Activated CD8-positive, alpha-beta memory T cell treated with anti-CD3 and anti-CD28 coated beads, Interleukin-2, amount 50 U/mL, for 4 hours (primary cell): Measurements from ENCODE around the gene THSD7A.

Experiments used
- DNase-seq: peaks from one replicate; pipeline ENCODE4 v3.0.0-alpha.2; 2020

Gene THSD7A

GRCh38 chr7:11698384-11698871 lies 133.6 kb downstream of the THSD7A start:
- DNase-seq: no peak

GRCh38 chr7:11690395-11690794 lies 141.6 kb downstream of the THSD7A start:
- DNase-seq: no peak

DNA sequence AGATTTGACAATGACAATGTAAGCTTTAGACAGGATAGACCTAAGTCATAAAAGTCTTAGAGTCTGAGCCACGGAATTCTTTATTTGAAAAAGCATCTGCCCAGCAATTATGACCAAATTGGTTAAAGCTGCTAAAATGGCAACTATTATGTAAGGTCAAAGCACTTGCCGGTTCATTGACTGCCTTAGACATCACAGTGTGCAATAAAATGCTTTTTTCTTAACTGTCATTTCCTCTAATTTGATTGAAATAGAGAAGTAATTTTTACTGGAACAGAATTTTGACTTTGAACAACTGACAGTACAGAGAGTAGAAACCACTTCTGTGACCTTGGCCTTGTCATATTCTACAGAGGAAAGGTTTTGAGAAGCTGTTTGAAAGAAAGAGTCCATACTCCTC lies 142.9 kb downstream of the THSD7A start:
- no peak for DNase-seq

- DNase-seq: no peak
These were observed 150.5 kb downstream of the THSD7A start for GRCh38 chr7:11681461-11681860.

- no peak for DNase-seq
These were observed 156.8 kb downstream of the THSD7A start for GRCh38 chr7:11675163-11675562.

- DNase-seq: no peak
These were observed 163.3 kb downstream of the THSD7A start for GRCh38 chr7:11668727-11669126.

GRCh38 chr7:11667810-11668185 lies 164.2 kb downstream of the THSD7A start:
- no peak for DNase-seq

DNA sequence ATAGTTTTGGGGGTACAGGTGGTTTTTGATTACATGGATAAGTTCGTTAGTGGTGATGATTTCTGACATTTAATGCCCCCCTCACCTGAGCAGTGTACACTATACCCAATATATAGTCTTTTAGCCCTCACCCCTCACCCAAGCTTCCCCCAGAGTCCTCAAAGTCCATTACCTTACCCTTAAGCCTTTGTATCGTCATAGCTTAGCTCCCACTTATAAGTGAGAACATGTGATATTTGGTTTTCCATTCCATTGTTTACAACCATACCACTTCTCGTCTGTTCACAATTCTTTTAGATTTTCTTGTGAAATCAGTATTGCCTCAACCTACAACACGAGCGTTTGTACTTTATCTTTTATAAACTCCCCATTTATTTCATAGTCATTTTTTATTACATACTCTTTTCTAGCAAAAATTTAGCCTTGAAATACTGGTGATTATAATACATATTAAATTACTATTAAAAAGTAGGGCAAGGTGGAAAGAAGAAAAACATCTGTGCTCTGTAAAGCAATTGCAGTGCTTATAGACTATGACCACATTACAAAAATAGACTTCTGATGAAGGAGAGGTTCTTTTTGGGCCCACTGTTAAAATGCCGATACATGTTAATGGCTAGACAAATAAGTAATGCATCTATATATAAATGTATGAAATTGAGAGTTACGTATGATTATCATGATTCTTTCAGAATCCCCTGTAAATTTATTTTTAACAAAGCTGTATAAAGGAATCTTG lies 164.8 kb downstream of the THSD7A start:
- no peak for DNase-seq

DNA sequence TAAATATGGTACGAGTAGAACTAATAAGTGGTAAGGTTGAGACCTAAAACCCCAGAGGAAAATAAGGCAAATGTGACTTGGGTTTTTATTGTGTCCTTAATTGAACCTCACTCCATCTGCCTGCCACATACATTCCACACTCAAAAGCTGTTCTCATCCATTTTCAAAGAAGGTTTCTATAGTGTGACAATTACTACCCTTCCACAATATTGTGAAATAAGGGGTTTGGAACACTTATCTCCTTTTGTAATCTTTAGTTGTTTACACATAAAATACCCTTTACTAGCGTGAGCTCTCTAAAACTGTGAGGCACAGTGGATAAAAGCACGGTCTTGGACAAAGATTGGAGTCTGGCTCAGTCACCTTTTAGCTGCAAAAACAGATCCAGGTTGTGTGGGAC lies 166.6 kb downstream of the THSD7A start:
- no peak for DNase-seq

- no peak for DNase-seq
These were observed 176.4 kb downstream of the THSD7A start for GRCh38 chr7:11655642-11656041.

DNA sequence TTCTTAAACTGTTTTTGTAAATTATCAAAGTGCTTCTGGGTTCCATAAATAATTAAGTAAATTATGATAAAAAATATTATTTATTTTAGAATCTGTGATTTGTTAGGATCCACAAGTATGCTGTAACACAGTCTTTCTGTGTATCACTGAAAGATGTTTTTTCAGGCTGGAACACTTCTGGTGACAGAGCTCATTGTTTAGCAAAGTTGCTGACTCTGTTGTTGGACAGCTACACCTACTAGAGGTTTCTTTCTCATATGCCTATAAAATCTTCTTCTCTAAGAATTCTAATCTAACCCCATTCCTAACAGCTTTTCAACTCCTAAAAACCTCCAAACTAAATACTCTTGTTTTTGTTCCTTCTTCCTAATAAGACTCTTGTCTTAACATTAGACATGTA lies 176.8 kb downstream of the THSD7A start:
- DNase-seq: no peak

GRCh38 chr7:11650500-11650899 lies 181.5 kb downstream of the THSD7A start:
- no peak for DNase-seq

DNA sequence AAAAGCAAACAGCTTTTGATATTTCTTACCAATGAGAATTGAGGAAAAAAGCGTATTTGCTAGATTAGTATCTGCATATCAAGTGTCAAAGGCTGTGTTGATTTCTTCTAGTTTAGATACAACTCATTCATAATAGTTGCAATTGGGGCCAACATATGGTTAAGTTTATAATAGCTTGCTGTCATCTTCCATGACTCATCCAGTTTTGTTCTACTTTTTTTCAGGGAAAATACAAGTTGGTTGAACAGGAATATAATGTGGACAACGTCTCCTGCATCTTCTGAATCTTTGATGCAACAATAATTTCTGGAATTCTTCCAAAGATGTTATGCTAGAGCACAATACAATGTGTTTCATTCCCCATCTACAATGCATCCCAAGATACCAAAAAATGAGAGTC lies 182.0 kb downstream of the THSD7A start:
- no peak for DNase-seq

DNA sequence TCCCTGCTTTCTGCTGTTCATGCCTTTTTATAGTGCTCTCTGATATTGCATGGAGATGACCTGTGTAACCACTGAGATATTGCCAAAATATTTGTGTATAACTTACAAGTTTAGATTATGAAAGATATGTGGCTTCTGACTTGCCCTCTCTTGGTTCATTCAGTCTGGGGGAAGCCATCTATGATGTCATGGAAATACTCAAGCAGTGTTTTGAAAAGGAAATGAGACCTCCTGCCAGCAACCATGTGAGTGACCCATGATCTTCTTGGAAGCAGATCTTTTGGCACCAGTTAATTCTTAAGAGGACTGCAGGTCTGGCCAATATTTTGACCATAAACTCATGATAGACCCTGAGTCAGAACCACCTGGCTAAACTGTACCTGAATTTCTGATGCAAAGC lies 183.0 kb downstream of the THSD7A start:
- DNase-seq: no peak

DNA sequence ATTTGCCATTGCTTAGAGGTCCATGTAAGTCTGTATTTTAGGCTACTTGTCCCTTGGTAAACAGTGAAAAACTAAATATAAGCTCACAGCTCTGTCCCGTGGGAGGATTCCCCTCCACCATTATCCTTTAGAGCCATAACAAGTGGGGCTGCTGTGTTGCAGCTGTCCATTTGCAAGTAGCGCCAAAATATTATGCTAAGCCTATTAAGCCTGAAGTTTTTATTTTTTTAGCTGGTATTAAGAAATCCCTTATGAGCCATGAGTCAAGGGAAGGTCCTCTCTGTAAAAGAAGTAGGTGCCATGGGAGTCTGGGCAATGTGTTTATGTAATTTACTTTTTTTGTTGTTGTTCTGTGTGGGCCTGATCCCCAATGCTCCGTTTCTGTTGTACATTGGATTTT lies 183.9 kb downstream of the THSD7A start:
- no peak for DNase-seq

DNA sequence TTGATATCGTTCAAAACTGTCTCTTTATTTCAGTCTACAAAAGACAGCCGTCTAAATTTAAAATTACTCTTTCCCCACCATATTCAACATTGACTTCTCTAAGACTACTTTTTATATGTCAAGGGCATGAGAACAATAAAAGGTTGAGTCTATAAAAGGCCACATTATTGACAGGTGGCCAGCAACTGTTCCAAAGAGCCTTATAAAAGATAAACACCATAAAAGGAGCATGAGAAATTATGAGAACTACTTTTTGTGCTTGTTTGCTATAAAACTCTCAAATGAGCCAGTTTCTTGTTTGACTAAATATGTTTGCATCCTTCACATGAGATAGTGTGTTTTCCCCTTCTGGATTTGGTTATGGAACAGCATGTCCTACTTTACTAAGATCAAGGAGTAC lies 189.2 kb downstream of the THSD7A start:
- DNase-seq: no peak

DNA sequence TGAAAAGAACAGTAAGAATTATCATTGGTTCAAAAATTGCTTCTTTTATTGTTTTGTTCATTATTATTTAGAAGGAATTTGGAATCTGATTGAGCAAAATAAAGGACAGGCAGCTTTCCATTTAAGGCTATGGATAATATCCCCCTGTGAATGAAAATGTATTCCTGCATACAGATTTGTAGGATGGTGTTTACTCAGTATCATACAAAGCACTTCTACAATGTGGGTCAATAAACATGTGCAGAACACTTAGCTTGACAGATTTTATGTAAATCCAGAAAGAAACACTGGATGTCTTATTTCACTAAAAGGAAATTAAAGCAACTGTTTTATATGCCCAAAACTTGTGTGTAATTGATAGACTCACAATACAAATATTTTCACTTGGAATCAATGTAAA lies 189.7 kb downstream of the THSD7A start:
- no peak for DNase-seq

DNA sequence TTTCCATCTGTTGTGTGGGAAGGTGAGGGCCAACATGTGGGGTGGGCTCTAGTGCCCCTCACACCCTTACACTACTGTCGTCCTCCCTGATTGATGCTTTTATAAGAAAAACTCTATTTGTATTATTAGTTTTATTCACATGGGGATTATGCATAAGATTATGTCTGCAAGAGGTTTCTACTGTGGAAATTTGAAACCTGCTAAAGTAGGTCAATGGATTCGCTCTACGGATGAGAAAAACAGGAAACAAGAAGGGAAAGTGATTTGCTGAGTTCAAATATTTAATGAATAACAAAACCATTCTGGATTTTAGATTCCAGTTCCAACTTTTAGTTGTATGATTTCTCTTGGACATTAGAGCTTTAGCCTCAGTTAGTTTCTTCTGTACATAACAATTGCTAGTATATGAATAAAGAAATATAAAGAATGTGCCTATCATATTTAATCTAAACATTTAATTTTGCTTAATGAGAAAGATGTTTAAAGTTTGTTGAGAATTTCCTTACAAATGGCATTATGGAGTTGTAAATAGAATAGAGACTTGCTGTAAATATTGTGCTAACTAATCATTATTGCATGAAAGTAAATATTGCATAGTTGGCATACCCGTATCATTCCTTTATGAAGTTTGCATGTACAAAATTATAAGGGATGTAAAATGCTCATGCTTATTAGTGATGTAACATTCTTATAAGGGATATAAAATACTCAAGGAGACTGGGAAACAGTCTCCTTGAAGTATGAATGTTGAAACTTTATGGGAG lies 193.8 kb downstream of the THSD7A start:
- DNase-seq: no peak

DNA sequence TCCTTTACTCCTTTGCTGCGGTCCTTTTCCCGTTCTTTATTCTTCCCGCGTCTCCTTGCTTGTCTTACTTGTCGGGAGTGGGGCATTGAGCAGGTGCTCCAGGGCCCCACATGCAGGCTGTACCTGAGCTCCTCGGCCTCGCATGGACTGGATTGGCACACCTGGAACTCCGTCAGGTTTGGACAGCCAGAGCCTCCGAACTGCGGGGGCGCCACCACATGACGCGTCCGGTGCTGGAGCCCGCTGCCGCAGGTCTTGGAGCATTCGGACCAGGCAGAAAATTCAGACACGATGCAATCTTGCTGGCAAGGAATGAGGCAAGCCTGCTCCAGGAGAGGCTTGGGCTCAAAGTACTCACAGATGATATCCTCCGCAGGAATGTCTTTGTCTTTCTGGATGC lies 195.7 kb downstream of the THSD7A start:
- no peak for DNase-seq

DNA sequence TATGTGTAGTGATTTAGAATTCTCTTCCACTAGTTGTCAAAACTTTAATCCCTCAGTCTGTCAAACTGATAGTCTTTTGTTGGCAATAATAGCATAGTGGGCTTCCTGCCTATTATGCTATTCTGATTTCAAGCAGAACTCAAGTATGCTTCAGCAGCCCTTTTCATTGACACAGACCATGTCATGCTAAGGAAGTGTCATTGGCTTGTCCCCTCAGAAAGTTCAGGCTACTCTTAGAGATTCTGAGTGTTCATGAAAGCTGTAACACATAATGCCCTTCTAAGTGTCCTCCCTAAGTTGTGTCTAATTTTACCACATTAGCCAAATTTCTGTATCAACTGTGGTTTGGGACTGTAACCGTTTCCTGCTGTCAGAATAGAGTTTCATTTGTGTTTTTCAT lies 198.7 kb downstream of the THSD7A start:
- no peak for DNase-seq

DNA sequence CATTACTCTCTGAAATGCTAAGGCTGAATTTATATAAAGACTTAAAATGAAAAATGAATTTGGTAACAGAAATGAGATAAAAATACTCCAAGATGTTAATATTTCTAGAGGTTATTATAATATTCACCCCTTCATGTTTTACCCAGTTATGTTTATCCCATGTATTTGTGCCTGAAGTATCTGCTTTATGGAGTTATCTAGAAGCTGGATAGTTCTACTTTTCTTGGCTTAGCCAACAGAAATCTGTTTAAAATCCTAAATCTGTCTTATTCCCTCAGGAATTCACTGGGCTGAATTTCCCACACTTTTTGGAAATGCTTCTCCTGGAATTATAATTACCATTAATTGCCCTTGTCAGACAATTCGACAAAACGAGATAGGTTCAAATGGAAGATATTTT lies 201.6 kb downstream of the THSD7A start:
- no peak for DNase-seq

DNA sequence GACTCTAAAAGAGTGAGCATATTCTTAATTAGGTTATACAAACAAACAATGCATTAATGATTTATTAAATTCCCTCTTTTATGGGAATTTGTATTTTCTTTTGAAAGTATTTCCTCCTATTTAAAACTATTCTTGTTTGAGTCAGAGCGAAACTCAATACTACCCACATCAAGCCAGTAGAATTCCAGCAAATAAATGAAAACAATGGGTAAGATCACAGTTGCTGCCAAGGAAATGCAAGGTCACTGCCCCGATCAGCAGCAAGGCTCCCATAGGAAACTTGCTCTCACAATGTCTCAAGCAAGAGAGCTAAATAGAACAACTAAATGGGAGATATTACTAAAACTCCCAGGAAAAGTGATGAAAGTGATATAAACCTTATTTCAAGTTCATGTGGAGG lies 206.3 kb downstream of the THSD7A start:
- DNase-seq: no peak

DNA sequence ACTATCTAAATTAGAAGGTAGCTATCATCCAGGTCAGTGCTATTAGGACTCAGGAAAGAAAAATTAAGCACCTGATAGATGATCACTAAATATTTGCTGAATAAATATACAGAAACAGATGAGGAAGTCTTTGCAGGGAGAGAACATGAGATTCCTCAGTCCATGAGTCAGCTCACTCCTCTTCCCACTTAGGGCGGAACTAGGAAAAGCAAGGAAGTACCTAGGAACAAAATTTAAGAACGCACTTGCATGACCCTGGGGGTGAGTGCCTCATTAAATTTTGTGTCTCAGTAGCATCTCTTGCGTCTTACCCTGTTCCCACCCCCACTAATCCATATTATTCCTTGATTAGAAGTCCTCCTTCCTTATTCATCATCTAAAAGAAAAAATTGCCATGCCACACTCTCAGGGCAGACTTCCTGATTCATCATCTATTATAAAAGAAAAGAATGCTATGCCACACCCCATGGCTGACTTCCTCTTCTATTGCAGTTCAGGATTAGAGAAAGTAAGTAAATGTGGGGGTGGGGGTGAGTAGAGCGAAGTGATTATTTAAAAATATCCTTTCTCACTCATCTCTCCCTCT lies 208.8 kb downstream of the THSD7A start:
- no peak for DNase-seq
